ENCODE data around the gene PHF11. TPM values are rescaled to one million over a fixed set of nuclear protein-coding genes. Genes with fewer than 3 reads are reported as not detected.

The PHF11 gene
- polyA plus RNA-seq, 2 of the 4 experiments (the other 2 are of a cell fraction) = 7.1 to 11.7 TPM

- CTCF ChIA-PET = interaction anchor here (0.8 to 1.0 kb wide), 2 partner anchors 21 to 60 kb away, joined by 3 read pairs; no protein-coding TSS in a partner anchor
- no peak overlapping the region for H3K27ac ChIP-seq
- POLR2A ChIA-PET = no interaction called here
- ATAC-seq (no peak), FAIRE-seq (no peak), DNase-seq (ENCODE audit: low read depth in 1 of 2, low spot score in 1 of 2) (no peak)
- TF ChIP-seq RCOR1 (IDR thresholded peaks at IDR 0.05; ENCODE audit: low read depth, low read length) (no peak), EHF (CRISPR knock-in tag; IDR thresholded peaks at IDR 0.05) (no peak), EHMT2 (IDR thresholded peaks at IDR 0.05; ENCODE audit: low read depth) (no peak), CBX8 (IDR thresholded peaks at IDR 0.05) (no peak), ZFP36 (IDR thresholded peaks at IDR 0.05; ENCODE audit: borderline replicate concordance, partially characterized antibody) (no peak)
- WGBS (ENCODE audit: missing lambda C conversion rate) = 96% methylated on average over 8 of the region's 8 CpGs
- no peaks in the 10 kb centered on the region for H3K9me3 ChIP-seq
- no peak overlapping the region for H3K4me2 ChIP-seq
- H3K4me1 ChIP-seq = peaks cover 7% of the 10 kb centered on the region; the same call in 2 of the 3 replicates
- H3K4me3 ChIP-seq = no peak overlapping the region
These were observed 75.8 kb downstream of the PHF11 start for GRCh38 chr13:49571299-49572240.

Other genes starting within 250 kb of the PHF11 start
- 5.6 and 9.6 TPM in 2 replicates for gene CDADC1, start 248.0 kb upstream of the PHF11 start, polyA plus RNA-seq (2011; rRNA removed)
- 3.8 to 5.2 TPM (median 4.3 TPM) in 3 replicates for gene CDADC1, start 248.0 kb upstream of the PHF11 start, polyA plus RNA-seq (2017; fragmentation: RNase III; extraction: RNeasy Plus Mini Kit Qiagen cat#74134 plus additional on column Dnase treatment)
- 4.8 and 5.2 TPM in 2 replicates for gene CAB39L, start 51.9 kb upstream of the PHF11 start, polyA plus RNA-seq (2011; rRNA removed)
- gene CAB39L, start 51.9 kb upstream of the PHF11 start, polyA plus RNA-seq (2017; fragmentation: RNase III; extraction: RNeasy Plus Mini Kit Qiagen cat#74134 plus additional on column Dnase treatment) = 2.0 to 2.4 TPM (median 2.3 TPM) in 3 replicates
- gene SETDB2, start 51.7 kb upstream of the PHF11 start, polyA plus RNA-seq (2011; rRNA removed) = 3.9 and 4.6 TPM in 2 replicates
- gene SETDB2, start 51.7 kb upstream of the PHF11 start, polyA plus RNA-seq (2017; fragmentation: RNase III; extraction: RNeasy Plus Mini Kit Qiagen cat#74134 plus additional on column Dnase treatment) = 1.3 to 1.7 TPM (median 1.3 TPM) in 3 replicates
- gene RCBTB1, start 89.6 kb downstream of the PHF11 start, polyA plus RNA-seq (2011; rRNA removed) = 15.8 and 20.7 TPM in 2 replicates
- gene RCBTB1, start 89.6 kb downstream of the PHF11 start, polyA plus RNA-seq (2017; fragmentation: RNase III; extraction: RNeasy Plus Mini Kit Qiagen cat#74134 plus additional on column Dnase treatment) = 10.2 to 11.9 TPM (median 10.6 TPM) in 3 replicates
- not detected in 2 replicates for gene ARL11, start 132.6 kb downstream of the PHF11 start, polyA plus RNA-seq (2011; rRNA removed)
- gene ARL11, start 132.6 kb downstream of the PHF11 start, polyA plus RNA-seq (2017; fragmentation: RNase III; extraction: RNeasy Plus Mini Kit Qiagen cat#74134 plus additional on column Dnase treatment) = not detected in 3 replicates
- gene EBPL, start 195.5 kb downstream of the PHF11 start, polyA plus RNA-seq (2011; rRNA removed) = 94.4 and 95.0 TPM in 2 replicates
- gene EBPL, start 195.5 kb downstream of the PHF11 start, polyA plus RNA-seq (2017; fragmentation: RNase III; extraction: RNeasy Plus Mini Kit Qiagen cat#74134 plus additional on column Dnase treatment) = 51.8 to 56.7 TPM (median 53.1 TPM) in 3 replicates